GM18519 (cell line): Measurements from ENCODE around the gene ENTPD2.
A peak's percentile ranks its signal among the peaks of the same experiment; 100 is the strongest.

Experiments used
- ATAC-seq: cut with Tn5 transposase; IDR thresholded peaks from one replicate; pipeline ENCODE4 v1.9.1; 2021; ENCODE audit warnings: mild to moderate bottlenecking, moderate library complexity; ENCODE audit not compliant: unreplicated experiment, low FRiP score

ENTPD2 gene

DNA sequence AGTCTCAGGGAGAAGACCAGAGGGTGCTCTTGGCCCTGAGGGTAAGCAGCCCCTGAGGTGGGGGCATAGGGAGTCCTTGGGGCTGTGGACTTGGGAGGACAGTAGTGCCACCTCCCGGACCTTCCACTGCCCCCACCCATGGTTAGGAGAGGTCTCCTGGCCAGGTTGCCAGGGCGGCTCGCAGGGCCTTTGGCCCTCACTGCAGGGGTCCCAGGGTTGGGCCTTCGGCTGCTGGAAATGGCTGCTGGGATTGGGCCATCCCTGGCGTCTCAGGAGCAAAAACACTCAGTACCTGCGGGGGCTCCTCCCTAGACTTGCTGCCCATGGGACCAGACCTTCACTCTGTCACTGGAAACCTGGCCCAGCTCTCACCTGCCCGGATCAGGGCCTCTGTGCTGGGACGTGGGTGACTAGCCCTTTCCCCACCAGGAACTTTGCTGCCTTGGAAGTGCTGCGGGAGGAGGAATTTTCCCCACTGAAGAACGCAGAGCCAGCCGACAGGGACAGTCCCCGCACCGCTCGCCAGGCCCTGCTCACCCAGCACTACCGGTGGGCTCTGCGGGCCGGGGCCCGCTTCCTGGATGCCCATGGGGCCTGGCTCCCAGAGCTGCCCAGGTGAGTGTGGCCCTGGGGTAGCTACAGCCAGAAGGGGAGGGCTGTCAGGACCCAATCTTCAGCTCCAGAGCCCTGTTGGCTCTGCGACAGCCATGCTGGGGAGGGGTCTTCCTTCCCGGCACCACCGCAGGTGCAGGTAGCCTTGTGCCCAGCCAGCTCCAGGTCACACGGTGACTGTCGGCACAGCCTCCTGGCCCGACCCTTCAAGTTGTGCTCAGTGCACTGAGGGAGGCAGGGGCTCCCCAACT is 26.6 kb upstream of the ENTPD2 start:
- no peak for ATAC-seq

DNA sequence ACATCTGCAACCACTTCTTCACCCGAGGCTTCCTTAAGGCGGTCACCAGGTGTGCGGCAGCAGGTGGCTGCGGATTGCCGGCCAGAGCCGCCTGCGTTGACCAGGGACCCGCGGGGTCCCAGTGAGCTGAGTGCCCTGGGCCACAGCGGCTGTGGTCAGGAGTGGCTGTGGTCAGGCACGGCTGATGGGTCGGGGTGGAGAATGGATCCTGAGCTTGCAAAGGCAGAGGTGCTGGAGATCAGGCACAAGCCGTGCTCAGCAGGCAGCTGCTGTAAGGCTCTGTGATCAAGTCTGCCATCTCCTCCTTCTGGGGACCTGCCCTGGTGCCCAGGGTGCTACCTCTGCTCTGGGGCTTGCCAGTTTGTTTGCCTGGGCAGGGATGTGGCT is 25.5 kb upstream of the ENTPD2 start:
- no peak for ATAC-seq

DNA sequence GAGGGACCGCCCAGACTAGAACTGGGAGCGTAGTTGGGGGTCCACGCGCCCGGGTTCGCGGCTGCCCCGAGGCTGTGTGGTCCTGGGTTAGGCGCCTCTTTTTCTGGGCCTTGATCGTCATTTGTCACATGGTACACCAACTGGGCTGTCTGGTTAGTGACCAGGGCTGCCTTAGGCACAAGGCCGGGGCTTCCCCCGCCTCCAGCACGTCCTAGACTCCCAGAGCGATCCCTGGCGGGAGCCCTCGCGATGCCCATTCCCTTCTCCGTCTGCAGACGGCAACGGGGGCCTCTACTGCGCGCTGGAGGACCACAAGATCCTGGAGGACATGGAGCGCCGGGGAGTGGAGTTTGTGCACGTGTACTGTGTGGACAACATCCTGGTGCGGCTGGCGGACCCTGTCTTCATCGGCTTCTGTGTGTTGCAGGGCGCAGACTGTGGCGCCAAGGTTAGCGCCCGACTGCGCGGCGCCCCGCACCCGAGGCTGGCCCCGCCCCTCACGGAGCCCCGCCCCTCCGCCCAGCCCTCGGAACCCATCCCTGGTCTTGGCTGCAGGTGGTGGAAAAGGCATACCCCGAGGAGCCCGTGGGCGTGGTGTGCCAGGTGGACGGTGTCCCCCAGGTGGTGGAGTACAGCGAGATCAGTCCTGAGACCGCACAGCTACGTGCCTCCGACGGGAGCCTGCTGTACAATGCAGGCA is 25.0 kb upstream of the ENTPD2 start:
- no peak for ATAC-seq

DNA sequence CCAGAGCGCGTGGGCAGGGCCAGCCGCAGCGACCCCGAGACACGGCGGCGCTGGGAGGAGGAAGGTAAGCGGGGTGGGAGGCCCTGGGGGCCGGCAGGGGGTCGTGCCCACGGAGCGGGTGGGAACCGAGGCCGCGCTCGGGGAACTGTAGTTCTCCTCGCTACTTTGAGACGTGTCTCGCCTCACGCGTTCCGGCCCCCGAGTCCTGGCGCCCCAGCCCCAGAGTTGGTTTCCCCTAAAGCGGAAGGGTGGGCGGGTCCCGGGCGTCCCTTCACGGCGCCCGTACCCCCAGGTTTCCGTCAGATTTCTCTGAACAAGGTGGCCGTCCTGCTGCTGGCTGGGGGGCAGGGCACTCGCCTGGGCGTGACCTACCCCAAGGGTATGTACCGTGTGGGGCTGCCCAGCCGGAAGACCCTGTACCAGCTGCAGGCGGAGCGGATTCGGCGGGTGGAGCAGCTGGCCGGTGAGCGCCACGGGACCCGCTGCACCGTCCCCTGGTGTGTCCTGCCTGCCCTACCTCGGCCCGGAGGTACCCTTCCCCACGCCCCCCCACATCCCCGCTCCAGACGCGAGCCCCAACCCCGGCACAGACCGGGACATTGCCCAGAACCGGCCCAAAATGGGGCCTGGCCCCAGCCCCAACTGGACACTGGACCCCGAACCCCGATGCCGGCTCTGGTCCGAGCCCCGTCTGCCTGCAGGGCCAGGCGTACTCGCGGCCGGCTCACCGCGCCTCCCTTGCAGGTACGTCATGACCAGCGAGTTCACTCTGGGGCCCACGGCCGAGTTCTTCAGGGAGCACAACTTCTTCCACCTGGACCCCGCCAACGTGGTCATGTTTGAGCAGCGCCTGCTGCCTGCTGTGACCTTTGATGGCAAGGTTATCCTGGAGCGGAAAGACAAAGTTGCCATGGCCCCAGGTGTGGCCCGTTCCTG is 24.2 kb upstream of the ENTPD2 start:
- ATAC-seq, result peak; percentile 12

DNA sequence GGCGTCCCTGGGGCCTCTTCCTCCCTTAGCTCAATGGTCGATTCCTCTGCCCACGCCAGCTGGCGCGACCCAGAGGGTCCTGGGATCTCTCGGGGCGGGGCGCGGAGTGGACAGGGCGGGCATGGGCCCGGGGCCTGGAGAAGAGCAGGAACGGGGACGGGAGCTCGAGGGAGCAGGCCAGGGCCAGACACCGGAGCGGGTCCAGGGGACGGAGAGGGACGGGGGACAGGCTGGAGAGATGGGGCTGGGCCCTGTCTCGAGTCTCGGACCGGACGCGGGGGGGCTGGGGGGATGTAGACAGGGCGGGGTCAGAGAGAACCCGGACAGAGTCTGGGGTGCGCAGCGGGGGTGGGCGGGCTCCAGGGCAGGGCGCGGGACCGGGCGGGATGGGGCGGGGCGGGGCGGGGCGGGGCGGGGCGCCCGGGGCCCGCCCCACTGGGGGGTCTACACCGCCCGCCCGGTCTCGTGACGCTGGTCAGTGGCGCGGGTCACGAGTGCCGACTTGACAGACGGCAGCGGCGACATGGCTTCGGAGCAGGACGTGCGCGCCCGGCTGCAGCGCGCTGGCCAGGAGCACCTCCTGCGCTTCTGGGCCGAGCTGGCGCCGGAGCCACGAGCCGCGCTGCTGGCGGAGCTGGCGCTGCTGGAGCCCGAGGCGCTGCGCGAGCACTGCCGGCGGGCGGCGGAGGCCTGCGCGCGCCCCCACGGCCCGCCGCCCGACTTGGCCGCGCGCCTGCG is 23.3 kb upstream of the ENTPD2 start, which contains the start of gene UAP1L1:
TSS of gene UAP1L1 (plus strand) at position 508 of the 738 bp plus-strand sequence. CDS start at position 524, 16 bp downstream.
- ATAC-seq, result peak; percentile 29

DNA sequence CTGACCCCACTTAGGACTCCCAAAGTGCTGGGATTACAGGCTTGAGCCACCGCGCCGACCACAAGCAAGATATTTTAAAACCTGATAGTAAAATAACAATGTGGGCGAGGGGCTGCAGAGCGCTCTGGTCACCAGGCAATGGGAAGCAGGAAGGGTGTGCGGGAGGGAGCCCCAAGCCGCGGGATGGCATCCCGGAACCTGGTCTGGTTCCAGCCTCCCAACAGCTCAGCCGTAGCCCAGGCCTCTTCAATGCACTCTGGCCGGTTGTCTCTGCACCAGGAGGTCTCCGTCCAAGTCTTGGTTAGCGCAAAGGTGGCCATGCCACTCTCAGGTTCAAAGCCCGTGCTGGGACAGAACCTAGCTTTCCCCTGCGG is 22.8 kb upstream of the ENTPD2 start:
- ATAC-seq, result no peak

DNA sequence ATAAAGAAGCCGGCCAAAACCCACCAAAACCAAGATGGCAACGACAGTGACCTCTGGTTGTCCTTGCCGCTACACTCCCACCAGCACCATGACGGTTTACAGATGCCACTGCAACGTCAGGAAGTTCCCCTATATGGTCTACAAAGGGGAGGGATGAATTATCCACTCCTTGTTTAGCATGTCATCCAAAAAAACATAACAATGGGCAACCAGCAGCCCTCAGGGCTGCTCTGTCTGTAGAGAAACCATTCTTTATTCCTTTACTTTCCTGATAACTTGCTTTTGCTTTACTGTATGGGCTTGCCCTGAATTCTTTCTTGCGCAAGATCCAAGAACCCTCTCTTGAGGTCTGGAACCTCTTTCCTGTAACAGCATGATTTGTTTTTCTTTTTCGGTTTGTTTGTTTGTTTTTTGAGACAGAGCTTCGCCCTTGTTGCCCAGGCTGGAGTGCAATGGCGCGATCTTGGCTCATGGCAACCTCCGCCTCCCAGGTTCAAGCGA is 21.5 kb upstream of the ENTPD2 start:
- no peak for ATAC-seq

DNA sequence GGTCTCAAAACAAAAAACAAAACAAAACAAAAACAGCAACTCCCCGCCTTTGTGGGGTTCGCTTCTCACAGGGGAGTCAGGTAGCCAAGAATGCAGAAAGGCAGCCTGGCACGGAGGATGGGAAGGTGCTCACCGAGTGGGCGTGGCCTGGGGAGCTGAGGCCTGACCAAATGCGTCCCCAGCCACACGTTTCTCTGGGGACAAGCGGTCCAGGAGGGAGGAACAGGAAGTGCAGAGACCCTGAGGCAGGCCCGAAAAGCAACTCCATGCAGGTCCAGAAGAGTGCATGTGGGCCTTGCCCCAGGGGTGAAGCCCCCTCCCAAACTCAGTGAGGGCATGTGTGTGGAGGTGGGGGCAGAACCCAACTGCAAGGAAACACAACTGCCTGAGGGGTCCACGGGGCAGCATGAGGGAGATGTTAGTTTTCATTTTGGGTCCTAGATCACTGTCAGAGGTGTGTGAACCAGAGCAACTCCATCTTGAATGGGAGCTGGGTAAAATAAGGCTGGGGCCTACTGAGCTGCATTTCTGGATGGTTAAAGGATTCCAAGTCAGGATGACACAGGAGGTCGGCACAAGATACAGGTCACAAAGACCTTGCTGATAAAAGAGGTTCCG is 20.9 kb upstream of the ENTPD2 start:
- no peak for ATAC-seq

DNA sequence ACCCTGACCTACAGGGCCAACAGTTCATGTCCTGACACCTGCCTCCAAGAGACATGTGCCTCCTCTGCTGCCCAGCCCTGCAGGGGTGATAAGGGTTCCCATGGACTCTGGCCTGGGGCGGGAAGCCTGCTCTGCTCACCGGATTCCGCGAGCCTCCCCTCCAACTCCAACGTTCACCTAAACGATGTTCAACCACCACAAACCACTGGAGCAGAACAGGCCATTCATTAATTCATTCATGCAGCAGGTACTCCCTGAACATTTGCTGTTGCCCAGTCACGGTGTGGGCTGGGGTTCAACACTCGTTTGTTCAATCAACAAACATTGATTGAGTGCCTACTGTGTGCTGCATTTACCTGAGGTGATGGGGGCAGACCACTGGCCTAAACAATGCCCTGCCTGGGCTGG is 20.1 kb upstream of the ENTPD2 start:
- ATAC-seq, result no peak

DNA sequence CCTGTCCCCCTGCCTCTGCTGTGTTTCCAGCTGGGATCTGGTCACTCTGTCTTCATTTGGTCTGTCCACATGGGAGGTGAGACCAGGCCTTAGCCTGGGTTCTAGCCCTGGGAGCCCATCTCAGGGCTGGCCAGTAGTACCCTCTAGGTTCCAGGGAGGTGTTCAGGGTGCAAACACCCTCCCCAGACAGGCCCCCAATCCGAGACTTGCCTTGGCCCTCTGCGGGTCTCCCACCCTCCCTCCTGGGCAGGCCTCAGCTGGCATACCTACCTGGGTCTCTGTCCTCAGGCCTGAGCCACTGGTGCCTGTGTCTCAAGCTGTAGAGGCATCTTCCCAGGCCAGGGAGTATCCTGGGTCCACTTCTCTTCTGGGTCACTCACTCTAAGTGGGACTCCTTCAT is 17.4 kb upstream of the ENTPD2 start:
- ATAC-seq, result no peak

DNA sequence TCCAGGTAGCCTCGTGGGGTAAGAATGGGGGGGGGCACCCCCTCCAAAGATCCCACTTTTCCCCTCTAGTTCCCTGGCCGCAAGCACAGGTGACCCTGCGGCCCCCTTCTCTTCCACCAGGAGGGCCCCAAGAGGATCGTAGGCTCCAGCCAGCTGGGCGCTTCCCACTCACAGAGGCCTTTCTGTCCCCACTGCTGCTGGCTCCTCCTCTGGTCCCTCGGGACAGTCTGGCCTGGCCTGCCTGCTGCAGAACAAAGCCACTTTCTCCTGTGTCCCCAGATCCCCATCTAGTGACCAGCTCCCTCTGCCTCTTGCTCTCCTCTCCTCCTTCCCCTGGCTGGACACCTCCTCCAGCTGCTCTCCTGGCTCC is 17.0 kb upstream of the ENTPD2 start:
- ATAC-seq, result no peak

DNA sequence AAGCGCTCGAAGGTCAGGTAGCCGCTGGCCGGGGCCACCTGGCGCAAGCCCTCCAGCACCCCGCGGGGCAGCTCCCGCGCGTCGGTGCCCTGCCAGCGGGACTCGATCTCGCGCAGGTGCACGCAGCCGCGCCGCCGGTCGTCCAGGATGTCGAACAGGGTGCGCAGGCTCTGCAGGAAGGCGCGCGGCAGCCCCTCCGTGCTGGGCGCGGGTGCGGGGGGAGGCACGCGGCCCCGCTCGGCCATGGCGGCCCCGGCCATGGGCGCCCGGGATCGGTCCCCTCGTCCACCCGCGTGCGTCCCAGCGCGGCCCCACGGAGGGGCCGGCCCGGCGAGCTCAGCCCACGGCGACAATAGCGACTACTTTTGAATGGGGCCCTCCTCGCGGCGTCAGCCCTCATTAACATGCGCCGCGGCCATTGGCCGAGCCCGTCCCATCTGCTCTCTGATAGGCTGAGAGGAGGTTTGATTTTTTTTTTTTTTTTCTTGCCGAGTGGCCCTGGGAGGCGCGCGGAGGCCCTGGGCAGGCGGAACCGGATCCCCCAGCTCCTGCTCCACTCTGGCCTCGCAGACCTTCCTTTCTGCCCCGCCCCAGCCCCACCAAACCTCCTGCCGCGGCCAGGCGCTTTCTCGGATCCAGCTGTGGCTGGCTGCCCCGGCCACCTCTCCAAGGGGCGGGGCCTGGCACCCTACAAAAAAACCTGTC is 16.5 kb upstream of the ENTPD2 start, which contains the start of gene SAPCD2:
TSS of gene SAPCD2 (minus strand) at position 357 of the 705 bp plus-strand sequence. CDS start at position 260, 97 bp downstream.
- ATAC-seq, result no peak

DNA sequence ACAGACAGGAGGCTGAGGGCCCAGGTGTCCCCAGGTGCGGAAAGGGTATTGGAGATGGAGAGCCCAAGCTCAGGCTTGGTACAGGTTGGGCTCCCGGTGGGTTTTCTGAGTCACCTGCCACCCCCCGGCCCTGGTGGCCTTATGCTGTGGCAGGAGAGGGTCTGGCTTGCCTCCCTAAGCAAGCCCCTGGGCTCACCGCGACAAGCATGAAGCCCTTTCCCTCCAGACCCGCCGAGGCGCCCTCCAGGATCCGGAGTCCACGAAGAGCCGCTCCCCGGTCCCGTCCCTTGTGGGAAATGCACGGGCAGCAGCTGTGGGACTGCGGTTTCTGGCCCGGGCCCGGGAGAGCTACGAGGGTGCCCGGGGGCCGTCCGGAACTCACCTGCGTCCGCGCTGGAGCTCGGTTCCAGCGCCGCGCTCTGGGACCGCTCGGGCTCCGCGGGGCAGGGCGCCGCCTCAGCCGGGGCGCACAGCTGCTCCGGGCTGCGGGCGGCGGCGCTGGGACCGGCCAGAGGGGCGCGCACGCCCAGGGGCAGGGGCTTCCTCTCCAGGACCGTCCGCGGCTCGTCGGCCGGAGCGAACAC is 15.7 kb upstream of the ENTPD2 start:
- ATAC-seq, result no peak

DNA sequence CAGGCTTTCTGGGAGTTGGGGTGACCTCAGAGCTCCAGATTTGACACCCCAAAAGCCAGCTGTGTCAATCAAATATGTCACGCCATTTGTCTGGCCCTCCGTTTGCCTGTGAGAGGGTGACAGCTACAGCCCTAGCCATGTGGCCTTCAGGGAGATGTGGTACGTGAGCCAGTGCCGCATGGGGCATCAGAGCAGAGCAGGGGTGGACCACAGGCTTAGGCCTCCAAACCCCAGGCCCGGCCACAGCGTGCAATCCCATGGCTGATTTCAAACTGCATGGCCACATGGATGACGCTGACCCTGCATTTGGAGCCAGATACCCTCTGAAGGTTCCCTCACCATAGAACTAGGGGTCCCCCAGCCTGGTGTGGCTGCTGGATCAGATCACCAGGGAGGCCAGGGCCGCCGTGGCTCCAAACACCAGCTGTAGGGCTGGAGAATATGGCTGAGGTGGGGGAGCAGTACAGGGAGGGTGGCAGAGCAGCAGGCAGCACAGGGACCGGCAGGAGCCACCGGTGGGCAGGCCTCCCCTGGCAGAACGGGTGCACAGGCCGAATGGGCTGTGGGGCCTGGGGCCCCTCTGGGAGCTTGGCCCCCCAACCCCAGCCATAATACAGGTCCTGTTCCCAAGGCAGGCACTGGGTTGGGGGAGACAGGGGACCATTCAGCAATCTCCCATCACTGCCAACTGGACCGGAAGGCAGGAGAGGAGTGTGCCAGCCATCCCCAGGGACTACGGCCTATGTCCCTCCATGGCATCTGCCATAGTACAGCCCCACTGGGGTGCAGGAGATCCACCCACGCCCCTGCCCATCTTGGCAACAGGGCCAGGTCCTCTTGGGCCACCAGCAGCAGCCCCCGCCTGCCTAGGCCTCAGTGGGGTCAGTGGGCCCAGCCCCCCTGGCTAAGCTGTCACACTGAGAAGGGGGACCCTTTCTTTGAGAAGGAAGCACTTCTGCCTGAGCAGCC is 15.0 kb upstream of the ENTPD2 start:
- no peak for ATAC-seq

DNA sequence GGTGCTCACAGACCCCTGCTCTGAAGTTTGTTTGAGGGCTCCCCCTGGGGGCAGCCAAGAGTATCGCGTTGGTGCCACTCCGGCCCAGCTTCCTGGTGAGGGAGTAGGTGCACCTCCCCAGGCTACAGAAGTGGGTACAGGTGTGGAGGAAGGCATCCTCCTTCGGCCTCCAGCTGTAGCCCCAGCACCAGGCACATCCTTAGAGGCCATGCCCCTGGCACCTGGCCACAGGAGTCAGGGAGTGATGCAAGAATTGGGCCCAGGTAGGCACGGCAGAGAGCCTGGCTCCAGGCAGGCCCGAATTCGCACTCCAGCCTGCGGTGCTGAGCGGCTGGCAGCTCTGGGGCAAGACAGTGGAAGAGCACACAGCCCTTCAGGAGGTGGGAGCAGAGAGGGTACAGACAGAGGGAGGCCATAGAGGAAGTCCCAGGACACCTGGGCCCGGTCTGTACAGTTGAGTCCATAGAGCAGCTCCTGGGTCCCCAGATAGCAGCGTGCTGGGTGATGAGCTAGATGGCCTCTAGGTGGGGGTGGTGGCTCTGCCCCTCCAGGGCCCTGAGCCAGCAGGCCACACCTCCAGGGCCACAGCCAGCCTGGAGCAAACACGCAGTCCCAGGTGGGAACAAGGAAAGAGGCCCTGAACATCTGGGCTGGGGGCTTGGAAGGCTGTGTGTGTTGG is 14.1 kb upstream of the ENTPD2 start:
- ATAC-seq, result no peak

DNA sequence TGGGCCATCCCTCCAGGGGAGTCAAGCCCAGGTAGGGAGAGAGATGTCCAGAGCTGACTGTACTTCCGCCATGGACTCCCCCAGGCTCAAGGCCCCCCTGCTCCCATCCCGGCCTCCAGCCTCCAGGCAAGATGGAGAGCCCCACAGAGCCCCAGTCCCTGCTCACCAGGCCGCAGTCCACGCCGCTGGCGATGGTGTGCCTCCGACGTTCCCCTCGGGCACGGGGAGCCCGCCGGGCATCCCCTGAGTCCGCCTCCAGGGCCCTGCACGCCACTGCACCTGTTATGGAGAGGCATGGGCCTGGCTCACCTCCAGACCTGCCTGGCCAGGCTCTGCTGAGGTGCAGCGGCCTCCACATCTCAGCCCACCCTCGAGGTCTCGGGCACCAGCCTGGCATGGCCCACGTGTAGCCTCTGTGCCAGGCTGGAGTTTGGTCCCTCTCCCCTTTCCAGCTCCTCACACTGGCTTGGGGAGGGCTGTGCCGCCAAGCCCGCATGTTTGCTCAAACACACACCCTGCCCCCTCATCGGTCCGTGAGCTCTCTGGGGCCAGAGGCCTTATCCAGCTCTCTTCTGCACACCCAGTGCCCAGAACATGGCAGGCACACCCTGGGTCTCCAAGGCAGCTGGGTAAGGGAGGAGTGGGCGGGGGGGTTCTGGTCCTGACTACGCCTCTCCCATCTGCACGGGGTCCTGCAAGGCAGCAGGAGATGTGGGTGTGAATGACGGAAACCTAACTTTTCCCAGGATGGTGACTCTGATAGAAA is 12.4 kb upstream of the ENTPD2 start:
- no peak for ATAC-seq
